HG03342 (cell line): ENCODE data around the gene RASAL2.

Experiments used
- ATAC-seq: cut with Tn5 transposase; IDR thresholded peaks from one replicate; pipeline ENCODE4 v1.9.1; 2021; ENCODE audit warnings: mild to moderate bottlenecking, moderate library complexity; ENCODE audit not compliant: unreplicated experiment

RASAL2 gene

GRCh38 chr1:178093951-178094738, at the start of gene RASAL2:
TSS of gene RASAL2 (plus strand) at chr1:178094104. CDS start at chr1:178094493, 389 bp downstream.
- peak; percentile 37 for ATAC-seq

- ATAC-seq: no peak
These were observed 47.2 kb upstream of the RASAL2 start for GRCh38 chr1:178046591-178047270.

- no peak for ATAC-seq
These were observed 46.4 kb upstream of the RASAL2 start for GRCh38 chr1:178047403-178048093.

- ATAC-seq: no peak
These were observed 45.5 kb upstream of the RASAL2 start for GRCh38 chr1:178048426-178048825.

- ATAC-seq: no peak
These were observed 45.0 kb upstream of the RASAL2 start for GRCh38 chr1:178048883-178049282.

GRCh38 chr1:178050084-178050483, 43.8 kb upstream of the RASAL2 start:
- no peak for ATAC-seq

GRCh38 chr1:178051071-178051470, 42.8 kb upstream of the RASAL2 start:
- no peak for ATAC-seq

- no peak for ATAC-seq
These were observed 41.0 kb upstream of the RASAL2 start for GRCh38 chr1:178052650-178053461.

- ATAC-seq: no peak
These were observed 38.8 kb upstream of the RASAL2 start for GRCh38 chr1:178055093-178055492.

- ATAC-seq: peak; percentile 92
These were observed 38.0 kb upstream of the RASAL2 start for GRCh38 chr1:178055779-178056471.

- no peak for ATAC-seq
These were observed 36.7 kb upstream of the RASAL2 start for GRCh38 chr1:178057141-178057765.

- no peak for ATAC-seq
These were observed 35.9 kb upstream of the RASAL2 start for GRCh38 chr1:178057912-178058534.

GRCh38 chr1:178060789-178061556, 32.9 kb upstream of the RASAL2 start:
- no peak for ATAC-seq

GRCh38 chr1:178061620-178062019, 32.3 kb upstream of the RASAL2 start:
- ATAC-seq: no peak

GRCh38 chr1:178064191-178064821, 29.6 kb upstream of the RASAL2 start:
- no peak for ATAC-seq

- no peak for ATAC-seq
These were observed 28.7 kb upstream of the RASAL2 start for GRCh38 chr1:178065250-178065649.

GRCh38 chr1:178066296-178066907, 27.5 kb upstream of the RASAL2 start:
- no peak for ATAC-seq
